A549 treated with CpdA at 1 μM for 4 hours (cell line): Measurements from ENCODE around the gene IGFALS. TPM values are rescaled to one million over a fixed set of nuclear protein-coding genes. Genes with fewer than 3 reads are reported as not detected.

Experiments used
- total RNA-seq: library from RNA; stranded (reverse); fragments of 200-300 nt; extraction: Qiagen RNA extraction; gene quantifications from 5 replicates; pipeline ENCODE4 v1.2.3, GENCODE V29; 2022; ENCODE audit warnings: low read depth

The IGFALS gene
- 0.08 to 0.09 TPM in 2 of 5 replicates, not detected in the others for total RNA-seq

GRCh38 chr16:1793578-1794220 lies at the start of gene IGFALS:
IGFALS (minus strand) TSS chr16:1793705; CDS start chr16:1793652, 53 bp downstream.

GRCh38 chr16:1826691-1827573 lies 33.4 kb upstream of the IGFALS start, which contains the start of the genes FAHD1 and HAGH:
FAHD1 (plus strand) TSS chr16:1827206; CDS start chr16:1827239, 33 bp downstream.
HAGH (minus strand) TSS chr16:1826825; CDS start chr16:1826787, 38 bp downstream.

GRCh38 chr16:1782408-1783264 lies 10.9 kb downstream of the IGFALS start, which contains the start of the genes NUBP2 and SPSB3:
NUBP2 (plus strand) TSS chr16:1782960; CDS start chr16:1783021, 61 bp downstream.
SPSB3 (minus strand) TSS chr16:1782571; CDS start chr16:1781483, 1,088 bp downstream.

GRCh38 chr16:1772908-1773702 lies 20.4 kb downstream of the IGFALS start, which contains the start of gene MRPS34:
MRPS34 (minus strand) TSS chr16:1773134; CDS start chr16:1773119, 15 bp downstream.

GRCh38 chr16:1772362-1772907 lies 21.1 kb downstream of the IGFALS start, which contains the start of gene EME2:
EME2 (plus strand) TSS chr16:1772810; CDS start chr16:1773228, 418 bp downstream.

GRCh38 chr16:1771188-1771863 lies 22.2 kb downstream of the IGFALS start, which contains the start of gene NME3:
NME3 (minus strand) TSS chr16:1771543; CDS start chr16:1771534, 9 bp downstream.

Other genes with a start within 250 kb of the IGFALS start
- gene IFT140, start 181.6 kb downstream of the IGFALS start, total RNA-seq: 8.1 to 11.0 TPM (median 8.7 TPM) in 5 replicates
- gene CRAMP1, start 181.3 kb downstream of the IGFALS start, total RNA-seq: 13.9 to 17.3 TPM (median 16.1 TPM) in 5 replicates
- 168 to 223 TPM (median 172 TPM) in 5 replicates for gene JPT2, start 115.4 kb downstream of the IGFALS start, total RNA-seq
- gene MAPK8IP3, start 87.5 kb downstream of the IGFALS start, total RNA-seq: 44.6 to 62.9 TPM (median 50.1 TPM) in 5 replicates
- gene NME3, start 22.2 kb downstream of the IGFALS start, total RNA-seq: 25.3 to 62.4 TPM (median 54.1 TPM) in 5 replicates
- 7.4 to 11.9 TPM (median 9.4 TPM) in 5 replicates for gene EME2, start 20.9 kb downstream of the IGFALS start, total RNA-seq
- 159 to 264 TPM (median 239 TPM) in 5 replicates for gene MRPS34, start 20.6 kb downstream of the IGFALS start, total RNA-seq
- gene SPSB3, start 11.1 kb downstream of the IGFALS start, total RNA-seq: 15.8 to 27.6 TPM (median 22.9 TPM) in 5 replicates
- 54.3 to 94.0 TPM (median 82.4 TPM) in 5 replicates for gene NUBP2, start 10.7 kb downstream of the IGFALS start, total RNA-seq
- 57.1 to 73.9 TPM (median 66.5 TPM) in 5 replicates for gene HAGH, start 33.1 kb upstream of the IGFALS start, total RNA-seq
- 41.5 to 50.7 TPM (median 48.3 TPM) in 5 replicates for gene FAHD1, start 33.5 kb upstream of the IGFALS start, total RNA-seq
- gene MEIOB, start 78.5 kb upstream of the IGFALS start, total RNA-seq: 1.5 to 3.1 TPM (median 1.7 TPM) in 5 replicates
- gene HS3ST6, start 124.7 kb upstream of the IGFALS start, total RNA-seq: 1.9 to 3.7 TPM (median 3.2 TPM) in 5 replicates
- 24.4 to 35.7 TPM (median 31.6 TPM) in 5 replicates for gene MSRB1, start 149.5 kb upstream of the IGFALS start, total RNA-seq
- 0.05 TPM in 1 of 5 replicates, not detected in the others for gene RPL3L, start 161.0 kb upstream of the IGFALS start, total RNA-seq
- 247 to 298 TPM (median 257 TPM) in 5 replicates for gene NDUFB10, start 165.8 kb upstream of the IGFALS start, total RNA-seq
- gene RPS2, start 171.1 kb upstream of the IGFALS start, total RNA-seq: 3,412 to 5,470 TPM (median 5,215 TPM) in 5 replicates
- gene RNF151, start 173.2 kb upstream of the IGFALS start, total RNA-seq: not detected in 5 replicates
- 27.7 to 41.2 TPM (median 34.8 TPM) in 5 replicates for gene TBL3, start 178.3 kb upstream of the IGFALS start, total RNA-seq
- gene NOXO1, start 187.8 kb upstream of the IGFALS start, total RNA-seq: 0.12 to 0.33 TPM (median 0.25 TPM) in 4 of 5 replicates, not detected in the other
- gene GFER, start 190.5 kb upstream of the IGFALS start, total RNA-seq: 22.5 to 42.5 TPM (median 40.1 TPM) in 5 replicates
- 6.3 to 8.3 TPM (median 6.5 TPM) in 5 replicates for gene SYNGR3, start 196.3 kb upstream of the IGFALS start, total RNA-seq
- 45.0 to 61.1 TPM (median 54.0 TPM) in 5 replicates for gene ZNF598, start 216.1 kb upstream of the IGFALS start, total RNA-seq
- 0.79 to 1.5 TPM (median 1.2 TPM) in 4 of 5 replicates, not detected in the other for gene NPW, start 226.1 kb upstream of the IGFALS start, total RNA-seq
- gene NHERF2, start 233.2 kb upstream of the IGFALS start, total RNA-seq: 40.0 to 59.6 TPM (median 58.2 TPM) in 5 replicates